HepG2 (cell line): ENCODE measurements around the gene TDRD3. TPM values are rescaled to one million over a fixed set of nuclear protein-coding genes. Genes with fewer than 3 reads are reported as not detected.

Experiments used
- ATAC-seq: fragments of 200-7000 bp; cut with Tn5 transposase; 3 replicates; pipeline ENCODE4 v1.9.1; 2020; ENCODE audit warnings: mild to moderate bottlenecking, moderate library complexity
- BruUV-seq: library from RNA; stranded (reverse); fragments of 400-500 nt; replicated peaks from 2 replicates; lab custom pipeline; 2021; lab: Mats Ljungman, UMichigan
- CTCF ChIA-PET: fragments of 300-600 bp; formaldehyde crosslinking; extraction: SDS; loops from one replicate; lab custom pipeline; 2021; ENCODE audit warnings: low total read pairs, inconsistent platforms, low intra/inter-chr PET ratio; lab: Yijun Ruan, JAX
- POLR2A ChIA-PET: fragments of 350-600 bp; sonication (Branson Sonifier 250); formaldehyde crosslinking; loops from one replicate; lab custom pipeline; 2020; ENCODE audit warnings: antibody characterized with exemption, inconsistent platforms; lab: Yijun Ruan, JAX
- DNase-seq: peaks from one replicate; pipeline ENCODE4 v3.0.0-alpha.2; 2015; ENCODE audit warnings: low spot score
- FAIRE-seq: peaks from 3 replicates; lab custom pipeline; 2011; peaks lifted over from hg19 to GRCh38; lab: Jason Lieb, UNC
- H2AFZ ChIP-seq: one replicate; pipeline ENCODE4 v1.6.1; 2011; ENCODE audit warnings: low read length, inconsistent platforms
- H3K27ac ChIP-seq: fragments of 300-600 bp; 3 replicates; pipeline ENCODE4 v1.8.0; 2011; ENCODE audit warnings: mixed run types, mild to moderate bottlenecking, mixed read lengths, low read length, inconsistent platforms; ENCODE audit not compliant: insufficient read depth; ENCODE audit errors: extremely low read length
- H3K27me3 ChIP-seq, 2 experiments: fragments of 200-600 bp in 1 of 2; 2 replicates in 1 of 2; 3 replicates in 1 of 2; pipeline versions ENCODE4 v1.6.0 to v1.8.0; 2011; ENCODE audit warnings: low read length in 2 of 2, mild to moderate bottlenecking in 2 of 2, moderate library complexity in 2 of 2, inconsistent platforms in 1 of 2; ENCODE audit not compliant: insufficient read depth in 2 of 2, control insufficient read depth in 1 of 2
- H3K36me3 ChIP-seq, 2 experiments: fragments of 200-600 bp in 1 of 2; replicated peaks in 1 of 2; 2 replicates in 1 of 2; 3 replicates in 1 of 2; pipeline versions ENCODE4 v1.5.1 to v1.8.0; 2011; ENCODE audit warnings: low read length in 2 of 2, inconsistent platforms in 1 of 2; ENCODE audit not compliant: insufficient read depth in 2 of 2, control insufficient read depth in 1 of 2
- H3K4me1 ChIP-seq: 2 replicates; pipeline ENCODE4 v1.5.1; 2012; ENCODE audit warnings: low read length, inconsistent platforms; ENCODE audit not compliant: insufficient read depth
- H3K4me2 ChIP-seq: 2 replicates; pipeline ENCODE4 v1.6.0; 2011; ENCODE audit warnings: low read depth, low read length, inconsistent platforms
- H3K4me3 ChIP-seq, 3 experiments: fragments of 200-600 bp in 1 of 3; sonication (generic), shearing (Covaris generic) in 1 of 3; replicated peaks in 1 of 3; 2 replicates each; pipeline ENCODE4 v1.5.1; 2011 to 2016; ENCODE audit warnings: low read length in 3 of 3, inconsistent platforms in 2 of 3, low read depth in 2 of 3, mild to moderate bottlenecking in 2 of 3, control low read depth in 1 of 3, mixed read lengths in 1 of 3; ENCODE audit not compliant: insufficient read depth in 1 of 3
- H3K79me2 ChIP-seq: one replicate; pipeline ENCODE4 v1.6.1; 2011; ENCODE audit warnings: low read length, inconsistent platforms; ENCODE audit not compliant: insufficient read depth
- H3K9ac ChIP-seq: 2 replicates; pipeline ENCODE4 v1.6.0; 2011; ENCODE audit warnings: mild to moderate bottlenecking, low read depth, low read length, inconsistent platforms; ENCODE audit not compliant: insufficient read depth
- H3K9me3 ChIP-seq: 2 replicates; pipeline ENCODE4 v1.5.1; 2012; ENCODE audit warnings: mild to moderate bottlenecking, low read length
- H4K20me1 ChIP-seq: 2 replicates; pipeline ENCODE4 v1.6.0; 2011; ENCODE audit warnings: inconsistent platforms, mild to moderate bottlenecking, low read length, moderate library complexity; ENCODE audit not compliant: insufficient read depth
- CHCHD3 ChIP-seq: sonication (generic); formaldehyde crosslinking; IDR thresholded peaks from 2 replicates; pipeline ENCODE4 v1.8.0; 2022; ENCODE audit warnings: mild to moderate bottlenecking, missing genetic modification reagents, moderate library complexity
- EZH2 ChIP-seq: conservative IDR thresholded peaks from 2 replicates; pipeline ENCODE4 v1.6.1; 2012; ENCODE audit warnings: mild to moderate bottlenecking, low read depth, low read length, moderate library complexity
- FOXA3 ChIP-seq: IDR thresholded peaks from 2 replicates; pipeline ENCODE4 v1.6.1; 2016; ENCODE audit warnings: missing genetic modification reagents, missing compliant biosample characterization
- JARID2 ChIP-seq: sonication (generic); formaldehyde crosslinking; IDR thresholded peaks from 2 replicates; pipeline ENCODE4 v1.8.1; 2023; ENCODE audit warnings: missing genetic modification reagents, inconsistent platforms; ENCODE audit not compliant: insufficient replicate concordance
- KDM5B ChIP-seq: sonication (generic); formaldehyde crosslinking; IDR thresholded peaks from 2 replicates; pipeline ENCODE4 v1.4.0; 2020; ENCODE audit warnings: missing genetic modification reagents, mild to moderate bottlenecking, borderline replicate concordance
- MBNL3 ChIP-seq: fragments of 250-450 bp; sonication (Bioruptor Pico); conservative IDR thresholded peaks from 2 replicates; pipeline ENCODE4 v1.8.0; 2022; ENCODE audit warnings: mild to moderate bottlenecking, inconsistent platforms
- NRL ChIP-seq: sonication (generic); formaldehyde crosslinking; IDR thresholded peaks from 2 replicates; pipeline ENCODE4 v1.5.0; 2020; ENCODE audit warnings: missing genetic modification reagents, mild to moderate bottlenecking, moderate library complexity, borderline replicate concordance
- ZFX ChIP-seq: sonication (generic); formaldehyde crosslinking; IDR thresholded peaks from 2 replicates; pipeline ENCODE4 v1.4.0; 2020; ENCODE audit warnings: mild to moderate bottlenecking, low read depth, missing genetic modification reagents, moderate library complexity
- ZMYM4 ChIP-seq: sonication (generic); formaldehyde crosslinking; IDR thresholded peaks from 2 replicates; pipeline ENCODE4 v1.8.1; 2023; ENCODE audit warnings: mild to moderate bottlenecking, missing genetic modification reagents
- ZNF317 ChIP-seq: sonication (generic); formaldehyde crosslinking; IDR thresholded peaks from 2 replicates; pipeline ENCODE4 v1.5.0; 2020; ENCODE audit warnings: mild to moderate bottlenecking, missing genetic modification reagents
- ZNF619 ChIP-seq: sonication (generic); formaldehyde crosslinking; IDR thresholded peaks from 2 replicates; pipeline ENCODE4 v1.4.0; 2020; ENCODE audit warnings: mild to moderate bottlenecking, missing genetic modification reagents
- ZNF777 ChIP-seq: sonication (generic); formaldehyde crosslinking; IDR thresholded peaks from 2 replicates; pipeline ENCODE4 v1.4.0; 2020; ENCODE audit warnings: missing genetic modification reagents
- ZNF878 ChIP-seq: sonication (generic); formaldehyde crosslinking; IDR thresholded peaks from 2 replicates; pipeline ENCODE4 v1.8.1; 2023; ENCODE audit warnings: mild to moderate bottlenecking, missing genetic modification reagents, moderate library complexity
- WGBS: methylation state at CpG from one replicate; pipeline ENCODE4 v1.1.6; 2017; ENCODE audit warnings: low lambda C conversion rate; 5-methylcytosine and 5-hydroxymethylcytosine counted together
- in situ Hi-C: cut with HindIII; loops from 2 replicates; pipeline ENCODE4 v1.10.0; 2017; ENCODE audit warnings: low pct_unique_long_range_greater_than_20kb; ENCODE audit not compliant: extremely low pct_ligation_motif_present
- intact Hi-C: fragments of 100-400 bp; cut with micrococcal nuclease; formaldehyde crosslinking; loops from one replicate; pipeline ENCODE4 v1.10.0; 2022; ENCODE audit not compliant: unreplicated experiment
- polyA plus RNA-seq, 8 experiments: library from polyadenylated mRNA; depleted of rRNA in 3 of 8; stranded (reverse) in 7 of 8; unstranded in 1 of 8; fragments of >200 nt; fragmentation: Illumina TruSeq in 4 of 8; extraction: Trizol in 4 of 8; gene quantifications; 2 replicates each; pipeline versions ENCODE4 v1.2.1 to v1.2.3, GENCODE V29; 2011 to 2016; ENCODE audit warnings: low read depth in 4 of 8, missing spikeins in 1 of 8, mixed read lengths in 1 of 8; ENCODE audit not compliant: insufficient read depth in 1 of 8
- total RNA-seq, 5 experiments: library from RNA; depleted of rRNA; stranded (reverse); fragments of >200 nt; fragmentation: Illumina TruSeq; extraction: Trizol; gene quantifications; 2 replicates each; pipeline ENCODE4 v1.2.3, GENCODE V29; 2016; ENCODE audit warnings: low read depth in 1 of 5
- TF ChIP-seq, protein P1 (sequence below): sonication (generic); formaldehyde crosslinking; IDR thresholded peaks from 2 replicates; pipeline ENCODE4 v1.4.0; 2020; ENCODE audit warnings: mild to moderate bottlenecking, low read depth, missing genetic modification reagents
- TF ChIP-seq, protein P2 (sequence below): sonication (generic); formaldehyde crosslinking; IDR thresholded peaks from 2 replicates; pipeline ENCODE4 v1.4.0; 2020; ENCODE audit warnings: low read depth, missing genetic modification reagents
- TF ChIP-seq, protein P3 (sequence below): sonication (generic); formaldehyde crosslinking; IDR thresholded peaks from 2 replicates; pipeline ENCODE4 v1.5.0; 2020; ENCODE audit warnings: missing genetic modification reagents, mild to moderate bottlenecking, borderline replicate concordance
- TF ChIP-seq, protein P4 (sequence below): sonication (generic); formaldehyde crosslinking; IDR thresholded peaks from 2 replicates; pipeline ENCODE4 v1.4.0; 2020; ENCODE audit warnings: missing genetic modification reagents, borderline replicate concordance

Gene TDRD3
- total and polyA plus RNA-seq, 2 of the 13 experiments (the other 11 are each of a cell fraction or from before 2014, with no cell fraction given) = 4.7 to 11.8 TPM

DNA sequence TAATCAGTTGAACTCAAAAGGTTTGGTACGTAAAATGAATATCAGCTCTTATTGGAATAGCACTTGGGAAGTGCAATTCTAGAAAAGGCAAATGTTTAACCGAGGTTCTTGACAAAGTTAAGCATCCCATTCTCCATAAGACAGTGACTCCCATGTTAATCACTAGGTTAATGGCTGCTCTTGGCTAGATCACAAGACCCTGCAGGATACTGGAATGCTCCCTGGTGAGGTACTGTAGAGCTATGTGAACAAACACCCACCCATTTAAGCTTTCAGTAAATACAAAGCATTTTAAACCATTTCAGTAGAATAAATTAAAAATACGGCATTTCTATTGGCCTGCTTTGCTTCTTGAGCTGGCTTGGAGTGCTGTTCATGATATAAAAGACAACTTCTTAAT is 56.5 kb downstream of the TDRD3 start:
- no peaks in the 10 kb centered on the region for H3K9me3 ChIP-seq
- intact Hi-C loops (no loop called here), in situ Hi-C loops (no loop called here)
- FAIRE-seq = no peak
- H3K27me3 ChIP-seq = no peaks in the 10 kb centered on the region
- no peak overlapping the region for H3K4me2 ChIP-seq
- no peaks in the 10 kb centered on the region for H3K36me3 ChIP-seq
- no peak overlapping the region for H3K27ac ChIP-seq
- 94% methylated on average over 3 of the region's 3 CpGs for WGBS
- H3K4me3 ChIP-seq = no peak overlapping the region
- no peaks in the 10 kb centered on the region for H3K79me2 ChIP-seq
- no peak for DNase-seq
- H3K9ac ChIP-seq = no peak overlapping the region
- no peaks in the 10 kb centered on the region for H4K20me1 ChIP-seq
- BruUV-seq = no TSS peak
- CTCF ChIA-PET = no interaction called here
- no peaks in the 10 kb centered on the region for H3K4me1 ChIP-seq
- POLR2A ChIA-PET = no interaction called here
- H2AFZ ChIP-seq = no peak overlapping the region
- no peak for ATAC-seq
- TF ChIP-seq, protein P1, sequence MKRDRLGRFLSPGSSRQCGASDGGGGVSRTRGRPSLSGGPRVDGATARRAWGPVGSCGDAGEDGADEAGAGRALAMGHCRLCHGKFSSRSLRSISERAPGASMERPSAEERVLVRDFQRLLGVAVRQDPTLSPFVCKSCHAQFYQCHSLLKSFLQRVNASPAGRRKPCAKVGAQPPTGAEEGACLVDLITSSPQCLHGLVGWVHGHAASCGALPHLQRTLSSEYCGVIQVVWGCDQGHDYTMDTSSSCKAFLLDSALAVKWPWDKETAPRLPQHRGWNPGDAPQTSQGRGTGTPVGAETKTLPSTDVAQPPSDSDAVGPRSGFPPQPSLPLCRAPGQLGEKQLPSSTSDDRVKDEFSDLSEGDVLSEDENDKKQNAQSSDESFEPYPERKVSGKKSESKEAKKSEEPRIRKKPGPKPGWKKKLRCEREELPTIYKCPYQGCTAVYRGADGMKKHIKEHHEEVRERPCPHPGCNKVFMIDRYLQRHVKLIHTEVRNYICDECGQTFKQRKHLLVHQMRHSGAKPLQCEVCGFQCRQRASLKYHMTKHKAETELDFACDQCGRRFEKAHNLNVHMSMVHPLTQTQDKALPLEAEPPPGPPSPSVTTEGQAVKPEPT = no peak
- TF ChIP-seq ZNF317 (CRISPR knock-in tag) (no peak), JARID2 (CRISPR knock-in tag) (no peak), CHCHD3 (CRISPR knock-in tag) (no peak), ZNF878 (CRISPR knock-in tag) (no peak), KDM5B (no peak), FOXA3 (CRISPR knock-in tag) (no peak), ZMYM4 (no peak), ZNF619 (CRISPR knock-in tag) (no peak), NRL (CRISPR knock-in tag) (no peak), EZH2 (no peak), ZFX (CRISPR knock-in tag) (no peak), MBNL3 (CRISPR knock-in tag) (no peak), ZNF777 (CRISPR knock-in tag) (no peak)
- TF ChIP-seq, protein P2, sequence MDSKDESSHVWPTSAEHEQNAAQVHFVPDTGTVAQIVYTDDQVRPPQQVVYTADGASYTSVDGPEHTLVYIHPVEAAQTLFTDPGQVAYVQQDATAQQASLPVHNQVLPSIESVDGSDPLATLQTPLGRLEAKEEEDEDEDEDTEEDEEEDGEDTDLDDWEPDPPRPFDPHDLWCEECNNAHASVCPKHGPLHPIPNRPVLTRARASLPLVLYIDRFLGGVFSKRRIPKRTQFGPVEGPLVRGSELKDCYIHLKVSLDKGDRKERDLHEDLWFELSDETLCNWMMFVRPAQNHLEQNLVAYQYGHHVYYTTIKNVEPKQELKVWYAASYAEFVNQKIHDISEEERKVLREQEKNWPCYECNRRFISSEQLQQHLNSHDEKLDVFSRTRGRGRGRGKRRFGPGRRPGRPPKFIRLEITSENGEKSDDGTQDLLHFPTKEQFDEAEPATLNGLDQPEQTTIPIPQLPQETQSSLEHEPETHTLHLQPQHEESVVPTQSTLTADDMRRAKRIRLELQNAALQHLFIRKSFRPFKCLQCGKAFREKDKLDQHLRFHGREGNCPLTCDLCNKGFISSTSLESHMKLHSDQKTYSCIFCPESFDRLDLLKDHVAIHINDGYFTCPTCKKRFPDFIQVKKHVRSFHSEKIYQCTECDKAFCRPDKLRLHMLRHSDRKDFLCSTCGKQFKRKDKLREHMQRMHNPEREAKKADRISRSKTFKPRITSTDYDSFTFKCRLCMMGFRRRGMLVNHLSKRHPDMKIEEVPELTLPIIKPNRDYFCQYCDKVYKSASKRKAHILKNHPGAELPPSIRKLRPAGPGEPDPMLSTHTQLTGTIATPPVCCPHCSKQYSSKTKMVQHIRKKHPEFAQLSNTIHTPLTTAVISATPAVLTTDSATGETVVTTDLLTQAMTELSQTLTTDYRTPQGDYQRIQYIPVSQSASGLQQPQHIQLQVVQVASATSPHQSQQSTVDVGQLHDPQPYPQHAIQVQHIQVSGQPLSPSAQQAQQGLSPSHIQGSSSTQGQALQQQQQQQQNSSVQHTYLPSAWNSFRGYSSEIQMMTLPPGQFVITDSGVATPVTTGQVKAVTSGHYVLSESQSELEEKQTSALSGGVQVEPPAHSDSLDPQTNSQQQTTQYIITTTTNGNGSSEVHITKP (CRISPR knock-in tag) = no peak
- TF ChIP-seq, protein P3, sequence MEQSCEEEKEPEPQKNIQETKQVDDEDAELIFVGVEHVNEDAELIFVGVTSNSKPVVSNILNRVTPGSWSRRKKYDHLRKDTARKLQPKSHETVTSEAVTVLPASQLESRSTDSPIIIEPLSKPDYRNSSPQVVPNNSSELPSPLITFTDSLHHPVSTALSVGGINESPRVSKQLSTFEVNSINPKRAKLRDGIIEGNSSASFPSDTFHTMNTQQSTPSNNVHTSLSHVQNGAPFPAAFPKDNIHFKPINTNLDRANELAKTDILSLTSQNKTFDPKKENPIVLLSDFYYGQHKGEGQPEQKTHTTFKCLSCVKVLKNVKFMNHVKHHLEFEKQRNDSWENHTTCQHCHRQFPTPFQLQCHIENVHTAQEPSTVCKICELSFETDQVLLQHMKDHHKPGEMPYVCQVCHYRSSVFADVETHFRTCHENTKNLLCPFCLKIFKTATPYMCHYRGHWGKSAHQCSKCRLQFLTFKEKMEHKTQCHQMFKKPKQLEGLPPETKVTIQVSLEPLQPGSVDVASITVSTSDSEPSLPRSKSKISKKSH (CRISPR knock-in tag) = no peak
- TF ChIP-seq, protein P4, sequence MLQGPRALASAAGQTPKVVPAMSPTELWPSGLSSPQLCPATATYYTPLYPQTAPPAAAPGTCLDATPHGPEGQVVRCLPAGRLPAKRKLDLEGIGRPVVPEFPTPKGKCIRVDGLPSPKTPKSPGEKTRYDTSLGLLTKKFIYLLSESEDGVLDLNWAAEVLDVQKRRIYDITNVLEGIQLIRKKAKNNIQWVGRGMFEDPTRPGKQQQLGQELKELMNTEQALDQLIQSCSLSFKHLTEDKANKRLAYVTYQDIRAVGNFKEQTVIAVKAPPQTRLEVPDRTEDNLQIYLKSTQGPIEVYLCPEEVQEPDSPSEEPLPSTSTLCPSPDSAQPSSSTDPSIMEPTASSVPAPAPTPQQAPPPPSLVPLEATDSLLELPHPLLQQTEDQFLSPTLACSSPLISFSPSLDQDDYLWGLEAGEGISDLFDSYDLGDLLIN (CRISPR knock-in tag) = no peak
